ENCODE results near the gene SLC12A7. TPM values are rescaled to one million over a fixed set of nuclear protein-coding genes. Genes with fewer than 3 reads are reported as not detected.

Gene SLC12A7
- total and polyA plus RNA-seq, 9 donors, result 5.9 to 33.9 (median 23.0) TPM

DNA sequence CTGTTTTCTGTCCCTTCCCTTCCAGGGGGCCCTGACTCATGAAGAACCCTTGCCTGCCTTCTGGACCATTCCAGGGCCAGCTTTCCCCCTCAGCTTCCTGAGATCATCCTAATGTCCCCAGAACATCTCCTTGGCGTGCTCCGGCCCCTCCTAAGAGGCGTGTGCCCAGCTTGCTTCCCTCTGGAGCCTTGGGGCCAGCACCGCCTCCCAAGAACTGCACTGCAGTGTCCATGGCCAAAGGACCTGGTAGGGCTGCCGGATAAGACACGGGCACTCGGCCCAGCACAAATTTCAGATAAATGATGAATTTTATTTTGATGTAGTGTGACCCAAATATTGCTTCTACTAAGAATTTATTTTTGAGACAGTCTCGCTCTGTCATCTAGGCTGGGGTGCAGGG, 20.7 kb upstream of the SLC12A7 start:
- H3K36me3 ChIP-seq, result no peaks in the 10 kb centered on the region
- H3K27me3 ChIP-seq, result no peaks in the 10 kb centered on the region
- H3K27ac ChIP-seq, result no peak overlapping the region
- no peak overlapping the region for H3K4me3 ChIP-seq
- intact Hi-C loops (cut with DNase I), result loop anchor here in 1 of 4 donors (10.0 kb wide), 1 partner anchor 208 kb away; no protein-coding TSS in a partner anchor
- no peaks in the 10 kb centered on the region for H3K9me3 ChIP-seq
- no peaks in the 10 kb centered on the region for H3K4me1 ChIP-seq (ENCODE audit: insufficient read depth)
- DNase-seq, result no peak
- WGBS, 3 donors, result 80 to 91% (median 90%) methylated on average over 8 of the region's 8 CpGs
- TF ChIP-seq POLR2A (IDR thresholded peaks at IDR 0.05) (no peak), CTCF (IDR thresholded peaks at IDR 0.05) (no peak), EP300 (IDR thresholded peaks at IDR 0.05) (no peak)

- Histone ChIP-seq H3K27ac (no peak overlapping the region), H3K4me3 (no peak overlapping the region), H3K36me3 (no peaks in the 10 kb centered on the region), H3K27me3 (no peaks in the 10 kb centered on the region), H3K4me1 (ENCODE audit: insufficient read depth) (no peaks in the 10 kb centered on the region), H3K9me3 (no peaks in the 10 kb centered on the region)
- DNase-seq, result no peak
- TF ChIP-seq POLR2A (IDR thresholded peaks at IDR 0.05), result no peak
- TF ChIP-seq EP300 (IDR thresholded peaks at IDR 0.05), result no peak
- TF ChIP-seq CTCF (IDR thresholded peaks at IDR 0.05), result no peak
- intact Hi-C loops (cut with DNase I), result loop anchor here in 1 of 4 donors (10.0 kb wide), 1 partner anchor 207 kb away; no protein-coding TSS in a partner anchor
- WGBS, 3 donors, result 93 to 95% (median 94%) methylated on average over 11 of the region's 11 CpGs
Observed at GRCh38 chr5:1131726-1132125, 19.9 kb upstream of the SLC12A7 start.

- Histone ChIP-seq H3K27me3 (no peaks in the 10 kb centered on the region), H3K27ac (no peak overlapping the region), H3K4me1 (ENCODE audit: insufficient read depth) (no peaks in the 10 kb centered on the region), H3K36me3 (no peaks in the 10 kb centered on the region), H3K4me3 (no peak overlapping the region), H3K9me3 (no peaks in the 10 kb centered on the region)
- WGBS, 3 donors, result 84 to 86% (median 84%) methylated on average over 14 of the region's 14 CpGs
- TF ChIP-seq POLR2A (IDR thresholded peaks at IDR 0.05), result no peak
- TF ChIP-seq EP300 (IDR thresholded peaks at IDR 0.05), result no peak
- TF ChIP-seq CTCF (IDR thresholded peaks at IDR 0.05), result no peak
- no peak for DNase-seq
- intact Hi-C loops (cut with DNase I), result loop anchor here in 1 of 4 donors (10.0 kb wide), 1 partner anchor 206 kb away; no protein-coding TSS in a partner anchor
Observed at GRCh38 chr5:1131191-1131621, 19.3 kb upstream of the SLC12A7 start.

GRCh38 chr5:1130218-1130946, 18.5 kb upstream of the SLC12A7 start:
- H3K4me3 ChIP-seq, result no peak overlapping the region
- no peaks in the 10 kb centered on the region for H3K27me3 ChIP-seq
- no peak overlapping the region for H3K27ac ChIP-seq
- H3K36me3 ChIP-seq, result no peaks in the 10 kb centered on the region
- TF ChIP-seq CTCF (IDR thresholded peaks at IDR 0.05), result no peak
- no peak for TF ChIP-seq EP300 (IDR thresholded peaks at IDR 0.05)
- TF ChIP-seq POLR2A (IDR thresholded peaks at IDR 0.05), result no peak
- H3K4me1 ChIP-seq (ENCODE audit: insufficient read depth), result no peaks in the 10 kb centered on the region
- H3K9me3 ChIP-seq, result no peaks in the 10 kb centered on the region
- intact Hi-C loops (cut with DNase I), result loop anchor here in 1 of 4 donors (10.0 kb wide), 1 partner anchor 206 kb away; no protein-coding TSS in a partner anchor
- WGBS, 3 donors, result 66 to 79% (median 71%) methylated on average over 23 to 26 of the region's 26 CpGs
- DNase-seq, result no peak

Data from ovary (tissue), 9 donors.